HG03025 (cell line): ENCODE measurements around the gene ITGBL1.
A peak's percentile ranks its signal among the peaks of the same experiment; 100 is the strongest.
"Not testable (repeated sequence)": the region's sequence is repeated elsewhere in the genome, so short reads cannot be mapped to it uniquely, and the experiment has no call there.

Experiments used
- ATAC-seq: cut with Tn5 transposase; IDR thresholded peaks from one replicate; pipeline ENCODE4 v1.9.1; 2021; ENCODE audit warnings: mild to moderate bottlenecking, moderate library complexity; ENCODE audit not compliant: unreplicated experiment, low FRiP score

ITGBL1 gene

GRCh38 chr13:101511161-101511560 lies 58.7 kb downstream of the ITGBL1 start:
- ATAC-seq: no peak

- no peak for ATAC-seq
Observed at GRCh38 chr13:101511766-101512165, 59.3 kb downstream of the ITGBL1 start.

- ATAC-seq: no peak
Observed at GRCh38 chr13:101512650-101513049, 60.2 kb downstream of the ITGBL1 start.

GRCh38 chr13:101514100-101514499 lies 61.6 kb downstream of the ITGBL1 start:
- no peak for ATAC-seq

- peak; percentile 51 for ATAC-seq
Observed at GRCh38 chr13:101514695-101515275, 62.3 kb downstream of the ITGBL1 start.

- no peak for ATAC-seq
Observed at GRCh38 chr13:101515504-101515903, 63.0 kb downstream of the ITGBL1 start.

GRCh38 chr13:101516262-101516661 lies 63.8 kb downstream of the ITGBL1 start:
- ATAC-seq: no peak

- no peak for ATAC-seq
Observed at GRCh38 chr13:101520672-101521071, 68.2 kb downstream of the ITGBL1 start.

GRCh38 chr13:101521371-101521770 lies 68.9 kb downstream of the ITGBL1 start:
- no peak for ATAC-seq

- ATAC-seq: no peak
Observed at GRCh38 chr13:101522607-101523006, 70.1 kb downstream of the ITGBL1 start.

- no peak for ATAC-seq
Observed at GRCh38 chr13:101523154-101524131, 71.0 kb downstream of the ITGBL1 start.

GRCh38 chr13:101527130-101527529 lies 74.7 kb downstream of the ITGBL1 start:
- ATAC-seq: no peak

GRCh38 chr13:101529422-101529821 lies 76.9 kb downstream of the ITGBL1 start:
- ATAC-seq: no peak

- ATAC-seq: no peak
Observed at GRCh38 chr13:101530293-101530692, 77.8 kb downstream of the ITGBL1 start.

GRCh38 chr13:101535192-101535746 lies 82.8 kb downstream of the ITGBL1 start:
- ATAC-seq: no peak

- no peak for ATAC-seq
Observed at GRCh38 chr13:101536079-101536478, 83.6 kb downstream of the ITGBL1 start.

GRCh38 chr13:101544544-101544943 lies 92.1 kb downstream of the ITGBL1 start:
- not testable (repeated sequence) for ATAC-seq

GRCh38 chr13:101544979-101545378 lies 92.5 kb downstream of the ITGBL1 start:
- no peak for ATAC-seq

GRCh38 chr13:101545521-101545920 lies 93.0 kb downstream of the ITGBL1 start:
- no peak for ATAC-seq

- ATAC-seq: no peak
Observed at GRCh38 chr13:101552286-101552685, 99.8 kb downstream of the ITGBL1 start.

- no peak for ATAC-seq
Observed at GRCh38 chr13:101552786-101553185, 100.3 kb downstream of the ITGBL1 start.
